GM04503 (cell line): ENCODE measurements around the gene RAMP1.

ENCODE experiments used
- DNase-seq: peaks from one replicate; pipeline ENCODE4 v3.0.0-alpha.2; 2012; ENCODE audit warnings: low read depth

Gene RAMP1

GRCh38 chr2:237895544-237896506 lies 36.4 kb downstream of the RAMP1 start:
- no peak for DNase-seq

GRCh38 chr2:237896507-237896892 lies 37.1 kb downstream of the RAMP1 start:
- no peak for DNase-seq

GRCh38 chr2:237896956-237897355 lies 37.5 kb downstream of the RAMP1 start:
- no peak for DNase-seq

GRCh38 chr2:237898057-237898414 lies 38.6 kb downstream of the RAMP1 start:
- no peak for DNase-seq

- DNase-seq: no peak
Observed at GRCh38 chr2:237900891-237901831, 41.7 kb downstream of the RAMP1 start.

GRCh38 chr2:237901932-237902850 lies 42.8 kb downstream of the RAMP1 start:
- DNase-seq: no peak

GRCh38 chr2:237904831-237905599 lies 45.6 kb downstream of the RAMP1 start:
- peak; percentile 44 for DNase-seq

- no peak for DNase-seq
Observed at GRCh38 chr2:237907144-237907543, 47.7 kb downstream of the RAMP1 start.

GRCh38 chr2:237909075-237909695 lies 49.8 kb downstream of the RAMP1 start:
- DNase-seq: no peak

GRCh38 chr2:237909801-237910475 lies 50.5 kb downstream of the RAMP1 start:
- DNase-seq: no peak

- DNase-seq: no peak
Observed at GRCh38 chr2:237910576-237911362, 51.3 kb downstream of the RAMP1 start.

- DNase-seq: no peak
Observed at GRCh38 chr2:237911363-237912017, 52.1 kb downstream of the RAMP1 start.

- no peak for DNase-seq
Observed at GRCh38 chr2:237912271-237913192, 53.1 kb downstream of the RAMP1 start.

- no peak for DNase-seq
Observed at GRCh38 chr2:237913193-237913917, 53.9 kb downstream of the RAMP1 start.

- no peak for DNase-seq
Observed at GRCh38 chr2:237915576-237915975, 56.2 kb downstream of the RAMP1 start.

- no peak for DNase-seq
Observed at GRCh38 chr2:237916296-237916695, 56.9 kb downstream of the RAMP1 start.
